HCT116 (cell line): Measurements from ENCODE around the gene PIGQ. TPM values are rescaled to one million over a fixed set of nuclear protein-coding genes. Genes with fewer than 3 reads are reported as not detected.

Experiments used
- ATAC-seq: fragments of 200-7000 bp; cut with Tn5 transposase; 2 replicates; pipeline ENCODE4 v1.9.1; 2020; ENCODE audit warnings: mild to moderate bottlenecking, moderate library complexity
- BruUV-seq: library from RNA; stranded (reverse); fragments of 400-500 nt; replicated peaks from 2 replicates; lab custom pipeline; 2021; lab: Mats Ljungman, UMichigan
- CTCF ChIA-PET: fragments of 300-600 bp; sonication (Branson Sonifier 250); formaldehyde crosslinking; loops from one replicate; lab custom pipeline; 2021; ENCODE audit warnings: antibody characterized with exemption; lab: Charles Lee
- POLR2A ChIA-PET: fragments of 300-600, 350-600 bp; sonication (Branson Sonifier 250); formaldehyde crosslinking; loops from one replicate; lab custom pipeline; 2021; ENCODE audit warnings: antibody characterized with exemption; lab: Charles Lee
- RAD21 ChIA-PET, 2 experiments: fragments of 300-600 bp; sonication (Branson Sonifier 250); formaldehyde crosslinking; loops; one replicate each; lab custom pipeline; 2023; ENCODE audit warnings: low total read pairs in 2 of 2; ENCODE audit not compliant: uncharacterized antibody in 2 of 2, unreplicated experiment in 2 of 2, low non-redundant PET in 1 of 2; lab: Charles Lee
- DNase-seq: peaks from one replicate; pipeline ENCODE4 v3.0.0-alpha.2; 2010; ENCODE audit warnings: low read depth, low spot score
- H2AFZ ChIP-seq: fragments of 200-600 bp; shearing (Covaris generic), sonication (generic); 2 replicates; pipeline ENCODE4 v1.6.1; 2017; ENCODE audit warnings: low read depth, mixed run types, mixed read lengths, antibody characterized with exemption, low read length; ENCODE audit not compliant: poor library complexity, severe bottlenecking
- H3K27ac ChIP-seq: 2 replicates; pipeline ENCODE4 v1.5.1; 2012; ENCODE audit warnings: low read depth, low read length
- H3K27me3 ChIP-seq: fragments of 200-600 bp; sonication (generic); 2 replicates; pipeline ENCODE4 v1.6.1; 2016; ENCODE audit warnings: mixed run types, low read length, mixed read lengths; ENCODE audit not compliant: insufficient read depth
- H3K36me3 ChIP-seq, 2 experiments: fragments of 200-500 bp in 1 of 2; fragments of 200-600 bp in 1 of 2; sonication (Bioruptor generic) in 1 of 2; sonication (generic) in 1 of 2; 2 replicates each; pipeline versions ENCODE4 v1.5.1 to v1.6.1; 2014 to 2016; ENCODE audit warnings: low read length in 2 of 2, inconsistent platforms in 1 of 2, mixed read lengths in 1 of 2, mixed run types in 1 of 2; ENCODE audit not compliant: insufficient read depth in 2 of 2, control insufficient read depth in 1 of 2
- H3K4me1 ChIP-seq, 2 experiments: fragments of 200-600 bp in 1 of 2; sonication (generic) in 1 of 2; 2 replicates each; pipeline versions ENCODE4 v1.5.1 to v1.6.1; 2012 to 2017; ENCODE audit warnings: low read length in 2 of 2, inconsistent platforms in 1 of 2, mild to moderate bottlenecking in 1 of 2, mixed read lengths in 1 of 2, mixed run types in 1 of 2, moderate library complexity in 1 of 2; ENCODE audit not compliant: insufficient read depth in 2 of 2, control insufficient read depth in 1 of 2
- H3K4me2 ChIP-seq: fragments of 200-600 bp; sonication (generic); 2 replicates; pipeline ENCODE4 v1.6.1; 2017; ENCODE audit warnings: mixed run types, low read length, mixed read lengths
- H3K4me3 ChIP-seq, 2 experiments: fragments of 200-600 bp in 1 of 2; sonication (generic) in 1 of 2; replicated peaks in 1 of 2; 2 replicates each; pipeline ENCODE4 v1.5.1; 2011 to 2016; ENCODE audit warnings: low read length in 2 of 2, control low read depth in 1 of 2, low read depth in 1 of 2, mild to moderate bottlenecking in 1 of 2, mixed read lengths in 1 of 2, mixed run types in 1 of 2
- H3K79me2 ChIP-seq: fragments of 200-600 bp; sonication (generic); 2 replicates; pipeline ENCODE4 v1.6.1; 2017; ENCODE audit warnings: mild to moderate bottlenecking, mixed run types, low read length, moderate library complexity, mixed read lengths; ENCODE audit not compliant: insufficient read depth
- H3K9ac ChIP-seq: fragments of 200-600 bp; sonication (generic); 2 replicates; pipeline ENCODE4 v1.6.1; 2016; ENCODE audit warnings: low read length, mixed read lengths
- H3K9me2 ChIP-seq: fragments of 200-600 bp; sonication (generic), shearing (Covaris generic); 2 replicates; pipeline ENCODE4 v1.6.1; 2017; ENCODE audit warnings: mixed run types, mild to moderate bottlenecking, moderate library complexity; ENCODE audit not compliant: insufficient read depth
- H3K9me3 ChIP-seq, 2 experiments: fragments of 200-500 bp in 1 of 2; fragments of 200-600 bp in 1 of 2; sonication (Bioruptor generic) in 1 of 2; sonication (generic) in 1 of 2; 2 replicates each; pipeline ENCODE4 v1.6.1; 2014 to 2017; ENCODE audit warnings: low read length in 2 of 2, mixed read lengths in 2 of 2, inconsistent platforms in 1 of 2, low read depth in 1 of 2, mild to moderate bottlenecking in 1 of 2, mixed run types in 1 of 2, moderate library complexity in 1 of 2; ENCODE audit not compliant: control insufficient read depth in 1 of 2, insufficient read depth in 1 of 2
- H4K20me1 ChIP-seq: fragments of 200-600 bp; sonication (generic), shearing (Covaris generic); 2 replicates; pipeline ENCODE4 v1.6.1; 2017; ENCODE audit warnings: mixed run types, mild to moderate bottlenecking, moderate library complexity; ENCODE audit not compliant: insufficient read depth
- ATF3 ChIP-seq: IDR thresholded peaks from 2 replicates; pipeline ENCODE4 v1.6.1; 2012
- CEBPB ChIP-seq: IDR thresholded peaks from 2 replicates; pipeline ENCODE4 v1.6.1; 2012; ENCODE audit warnings: low read depth
- ELF1 ChIP-seq: IDR thresholded peaks from 2 replicates; pipeline ENCODE4 v1.6.1; 2012; ENCODE audit warnings: low read depth, borderline replicate concordance
- EZH2 ChIP-seq: fragments of 200-600 bp; sonication (generic); IDR thresholded peaks from 2 replicates; pipeline ENCODE4 v1.6.1; 2017; ENCODE audit warnings: antibody characterized with exemption, mixed run types
- EZH2phosphoT487 ChIP-seq: fragments of 200-600 bp; IDR thresholded peaks from 2 replicates; pipeline ENCODE4 v1.6.1; 2018; ENCODE audit warnings: antibody characterized with exemption, borderline replicate concordance
- JUND ChIP-seq: IDR thresholded peaks from 2 replicates; pipeline ENCODE4 v1.6.1; 2012
- MAX ChIP-seq: IDR thresholded peaks from 2 replicates; pipeline ENCODE4 v1.6.1; 2012
- POLR2A ChIP-seq: IDR thresholded peaks from 2 replicates; pipeline ENCODE4 v1.7.0; 2011; ENCODE audit warnings: borderline replicate concordance; ENCODE audit not compliant: insufficient read depth, insufficient read length; ENCODE audit errors: extremely low read depth
- POLR2AphosphoS5 ChIP-seq: IDR thresholded peaks from 2 replicates; pipeline ENCODE4 v1.6.1; 2011; ENCODE audit warnings: mild to moderate bottlenecking, low read depth, low read length, moderate library complexity
- RAD21 ChIP-seq: IDR thresholded peaks from 2 replicates; pipeline ENCODE4 v1.6.1; 2012; ENCODE audit warnings: low read depth, mild to moderate bottlenecking
- REST ChIP-seq: IDR thresholded peaks from 2 replicates; pipeline ENCODE4 v1.6.1; 2012; ENCODE audit warnings: low read depth
- YY1 ChIP-seq: IDR thresholded peaks from 2 replicates; pipeline ENCODE4 v1.6.1; 2011; ENCODE audit warnings: low read length, low read depth, moderate library complexity, mild to moderate bottlenecking; ENCODE audit not compliant: insufficient replicate concordance; ENCODE audit errors: extremely low read depth
- ZNF274 ChIP-seq: fragments of 200-500 bp; sonication (Bioruptor generic); IDR thresholded peaks from 2 replicates; pipeline ENCODE4 v1.6.1; 2014; ENCODE audit warnings: mild to moderate bottlenecking, low read depth, low read length, inconsistent platforms
- intact Hi-C: fragments of 100-400 bp; cut with micrococcal nuclease; formaldehyde crosslinking; loops from 2 replicates; pipeline ENCODE4 v1.10.0; 2022
- total RNA-seq: library from RNA; stranded (reverse); gene quantifications from one replicate; pipeline ENCODE4 v1.2.1, GENCODE V29; 2021; ENCODE audit not compliant: unreplicated experiment
- TF ChIP-seq, protein P1 (sequence below): IDR thresholded peaks from 2 replicates; pipeline ENCODE4 v1.6.1; 2011; ENCODE audit warnings: mild to moderate bottlenecking, low read length, moderate library complexity; ENCODE audit not compliant: insufficient replicate concordance; ENCODE audit errors: extremely low read depth

The PIGQ gene
- total RNA-seq, 1 experiment from 2014 or later: 21.0 TPM

GRCh38 chr16:603933-604332, 34.2 kb downstream of the PIGQ start:
- RAD21 ChIA-PET: no interaction called here
- Histone ChIP-seq H3K4me2 (no peak overlapping the region), H3K27me3 (no peaks in the 10 kb centered on the region), H3K27ac (no peak overlapping the region), H3K4me3 (no peak overlapping the region), H3K9me3 (no peaks in the 10 kb centered on the region), H3K9ac (no peak overlapping the region), H4K20me1 (no peaks in the 10 kb centered on the region), H3K79me2 (peaks cover 4% of the 10 kb centered on the region; the same call in 1 of the 2 replicates), H3K4me1 (no peaks in the 10 kb centered on the region), H3K36me3 (peaks cover 0 to 3% of the 10 kb centered on the region in 2 experiments; a peak in 1 of 4 replicates), H2AFZ (no peak overlapping the region), H3K9me2 (no peaks in the 10 kb centered on the region)
- no TSS peak for BruUV-seq
- ATAC-seq (no peak), DNase-seq (no peak)
- POLR2A ChIA-PET: no interaction called here
- intact Hi-C loops: no loop called here
- CTCF ChIA-PET: no interaction called here
- TF ChIP-seq ATF3 (no peak), CEBPB (no peak), JUND (no peak), ELF1 (no peak), RAD21 (no peak), EZH2phosphoT487 (no peak), REST (no peak), EZH2 (no peak), POLR2AphosphoS5 (no peak), ZNF274 (no peak), MAX (no peak), POLR2A (no peak), YY1 (no peak)
- TF ChIP-seq, protein P1, sequence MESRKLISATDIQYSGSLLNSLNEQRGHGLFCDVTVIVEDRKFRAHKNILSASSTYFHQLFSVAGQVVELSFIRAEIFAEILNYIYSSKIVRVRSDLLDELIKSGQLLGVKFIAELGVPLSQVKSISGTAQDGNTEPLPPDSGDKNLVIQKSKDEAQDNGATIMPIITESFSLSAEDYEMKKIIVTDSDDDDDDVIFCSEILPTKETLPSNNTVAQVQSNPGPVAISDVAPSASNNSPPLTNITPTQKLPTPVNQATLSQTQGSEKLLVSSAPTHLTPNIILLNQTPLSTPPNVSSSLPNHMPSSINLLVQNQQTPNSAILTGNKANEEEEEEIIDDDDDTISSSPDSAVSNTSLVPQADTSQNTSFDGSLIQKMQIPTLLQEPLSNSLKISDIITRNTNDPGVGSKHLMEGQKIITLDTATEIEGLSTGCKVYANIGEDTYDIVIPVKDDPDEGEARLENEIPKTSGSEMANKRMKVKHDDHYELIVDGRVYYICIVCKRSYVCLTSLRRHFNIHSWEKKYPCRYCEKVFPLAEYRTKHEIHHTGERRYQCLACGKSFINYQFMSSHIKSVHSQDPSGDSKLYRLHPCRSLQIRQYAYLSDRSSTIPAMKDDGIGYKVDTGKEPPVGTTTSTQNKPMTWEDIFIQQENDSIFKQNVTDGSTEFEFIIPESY: no peak
